ENCODE measurements around the gene STAB2.

- TF ChIP-seq, protein P1, sequence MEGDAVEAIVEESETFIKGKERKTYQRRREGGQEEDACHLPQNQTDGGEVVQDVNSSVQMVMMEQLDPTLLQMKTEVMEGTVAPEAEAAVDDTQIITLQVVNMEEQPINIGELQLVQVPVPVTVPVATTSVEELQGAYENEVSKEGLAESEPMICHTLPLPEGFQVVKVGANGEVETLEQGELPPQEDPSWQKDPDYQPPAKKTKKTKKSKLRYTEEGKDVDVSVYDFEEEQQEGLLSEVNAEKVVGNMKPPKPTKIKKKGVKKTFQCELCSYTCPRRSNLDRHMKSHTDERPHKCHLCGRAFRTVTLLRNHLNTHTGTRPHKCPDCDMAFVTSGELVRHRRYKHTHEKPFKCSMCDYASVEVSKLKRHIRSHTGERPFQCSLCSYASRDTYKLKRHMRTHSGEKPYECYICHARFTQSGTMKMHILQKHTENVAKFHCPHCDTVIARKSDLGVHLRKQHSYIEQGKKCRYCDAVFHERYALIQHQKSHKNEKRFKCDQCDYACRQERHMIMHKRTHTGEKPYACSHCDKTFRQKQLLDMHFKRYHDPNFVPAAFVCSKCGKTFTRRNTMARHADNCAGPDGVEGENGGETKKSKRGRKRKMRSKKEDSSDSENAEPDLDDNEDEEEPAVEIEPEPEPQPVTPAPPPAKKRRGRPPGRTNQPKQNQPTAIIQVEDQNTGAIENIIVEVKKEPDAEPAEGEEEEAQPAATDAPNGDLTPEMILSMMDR (IDR thresholded peaks at IDR 0.05; ENCODE audit: insufficient read depth, low read length, poor library complexity, severe bottlenecking) = no peak
- no peak for TF ChIP-seq EZH2phosphoT487 (conservative IDR thresholded peaks at IDR 0.05; ENCODE audit: low read length)
Observed at GRCh38 chr12:103793046-103793445, 206.0 kb downstream of the STAB2 start.

All from SU-DHL-6 (cell line).